ENCODE measurements around the gene BCL11A. TPM values are rescaled to one million over a fixed set of nuclear protein-coding genes. Genes with fewer than 3 reads are reported as not detected.
"Not testable (repeated sequence)": the region's sequence is repeated elsewhere in the genome, so short reads cannot be mapped to it uniquely, and the experiment has no call there.

Gene BCL11A
- total and polyA plus RNA-seq, 2 experiments from 2014 or later, result 3.5 to 8.9 TPM

DNA sequence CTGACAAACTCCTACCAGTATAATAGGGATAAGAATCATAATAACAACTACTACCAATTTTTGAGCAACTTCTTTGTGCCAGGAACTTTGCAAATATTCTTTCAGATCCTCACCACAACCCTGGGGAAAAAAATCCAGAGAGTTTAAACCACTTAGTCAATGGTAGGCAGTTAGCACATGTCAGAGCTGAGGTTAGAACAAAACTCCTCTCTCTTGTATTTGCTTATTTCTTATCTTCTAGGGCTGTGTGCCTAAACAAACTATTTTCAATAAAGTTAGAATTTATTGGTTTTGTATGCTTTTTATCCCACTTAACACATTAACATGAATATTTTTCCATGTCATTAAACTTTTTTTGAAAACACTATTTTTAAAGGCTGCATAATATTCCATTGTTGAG, 127.1 kb downstream of the BCL11A start:
- H3K9me2 ChIP-seq (ENCODE audit: insufficient read depth), result no peaks in the 10 kb centered on the region
- H3K4me3 ChIP-seq, result no peak overlapping the region
- H3K79me2 ChIP-seq (ENCODE audit: insufficient read depth), result no peaks in the 10 kb centered on the region
- no peak for DNase-seq
- H4K20me1 ChIP-seq (ENCODE audit: insufficient read depth), result no peaks in the 10 kb centered on the region
- no peaks in the 10 kb centered on the region for H3K4me1 ChIP-seq (ENCODE audit: insufficient read depth)
- in situ Hi-C loops (cut with MboI), result no loop called here
- no peaks in the 10 kb centered on the region for H3K9me3 ChIP-seq (ENCODE audit: low read depth)
- no peaks in the 10 kb centered on the region for H3F3A ChIP-seq (ENCODE audit: insufficient read depth)
- no peak overlapping the region for H3K9ac ChIP-seq
- no peaks in the 10 kb centered on the region for H3K36me3 ChIP-seq (ENCODE audit: low read depth)
- H3K27ac ChIP-seq, result no peak overlapping the region
- no peak for TF ChIP-seq EZH2phosphoT487 (IDR thresholded peaks at IDR 0.05; ENCODE audit: insufficient read depth, low read depth)
- no peak for TF ChIP-seq EZH2 (IDR thresholded peaks at IDR 0.05; ENCODE audit: insufficient read depth, poor library complexity, severe bottlenecking)
- no peaks in the 10 kb centered on the region; the same call in 1 of the 2 replicates for H3K27me3 ChIP-seq (replicated peaks; ENCODE audit: insufficient read depth)
- no peak overlapping the region for H2AFZ ChIP-seq
- H3K4me2 ChIP-seq (ENCODE audit: unreplicated experiment), result no peak overlapping the region

DNA sequence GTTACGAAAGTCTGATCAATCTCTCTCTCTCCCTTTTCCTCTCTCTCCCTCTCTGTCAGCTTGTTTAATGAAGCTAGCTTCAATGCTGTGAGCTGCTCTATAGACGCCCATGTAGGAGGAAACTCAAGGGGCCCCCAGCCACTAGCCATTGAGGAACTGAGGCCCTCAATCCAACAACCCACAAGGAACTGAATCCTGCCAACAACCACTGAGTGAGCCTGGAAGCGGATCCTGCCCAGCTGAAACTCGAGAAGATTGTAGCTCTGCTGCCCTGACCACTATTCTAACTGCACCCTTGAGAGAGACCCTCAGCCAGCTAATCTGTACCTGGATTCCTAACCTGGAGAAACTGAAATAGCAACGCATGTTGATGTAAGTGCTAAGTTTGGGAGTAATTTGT, 129.2 kb downstream of the BCL11A start:
- H4K20me1 ChIP-seq (ENCODE audit: insufficient read depth), result no peaks in the 10 kb centered on the region
- no peak overlapping the region for H3K4me3 ChIP-seq
- no peaks in the 10 kb centered on the region for H3K4me1 ChIP-seq (ENCODE audit: insufficient read depth)
- no peak for DNase-seq
- 71 to 78% methylated on average over 5 of the region's 5 CpGs for WGBS, 2 experiments (ENCODE audit: low coverage in 1 of 2, low lambda C conversion rate in 2 of 2, missing lambda C conversion rate in 2 of 2)
- no peaks in the 10 kb centered on the region; the same call in 1 of the 2 replicates for H3K27me3 ChIP-seq (replicated peaks; ENCODE audit: insufficient read depth)
- H3K9ac ChIP-seq, result no peak overlapping the region
- TF ChIP-seq EZH2phosphoT487 (IDR thresholded peaks at IDR 0.05; ENCODE audit: insufficient read depth, low read depth), result no peak
- TF ChIP-seq EZH2 (IDR thresholded peaks at IDR 0.05; ENCODE audit: insufficient read depth, poor library complexity, severe bottlenecking), result no peak
- in situ Hi-C loops (cut with MboI), result no loop called here
- no peaks in the 10 kb centered on the region for H3K36me3 ChIP-seq (ENCODE audit: low read depth)
- H3K9me2 ChIP-seq (ENCODE audit: insufficient read depth), result no peaks in the 10 kb centered on the region
- no peak overlapping the region for H2AFZ ChIP-seq
- H3K27ac ChIP-seq, result no peak overlapping the region
- no peaks in the 10 kb centered on the region for H3K79me2 ChIP-seq (ENCODE audit: insufficient read depth)
- no peaks in the 10 kb centered on the region for H3K9me3 ChIP-seq (ENCODE audit: low read depth)
- H3K4me2 ChIP-seq (ENCODE audit: unreplicated experiment), result no peak overlapping the region
- no peaks in the 10 kb centered on the region for H3F3A ChIP-seq (ENCODE audit: insufficient read depth)

DNA sequence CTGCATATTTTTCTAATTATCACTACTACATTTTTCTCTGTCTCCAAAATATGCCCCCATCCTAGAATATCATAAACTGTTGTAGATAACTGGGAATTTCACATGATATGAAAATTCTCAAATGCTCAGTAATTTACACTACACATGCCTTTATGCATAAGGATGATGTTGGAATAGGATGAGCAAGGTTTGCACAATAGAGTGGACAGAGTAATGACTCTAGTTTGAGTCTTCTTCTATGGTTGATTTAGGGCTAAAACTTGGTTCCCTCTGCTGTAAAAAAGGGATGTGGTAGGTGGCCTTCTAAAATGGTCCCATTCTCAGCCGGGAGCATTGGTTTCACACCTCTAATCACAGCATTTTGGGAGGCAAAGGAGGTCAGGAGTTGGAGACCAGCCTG, 129.9 kb downstream of the BCL11A start:
- no peak overlapping the region for H3K4me3 ChIP-seq
- H3K27me3 ChIP-seq (replicated peaks; ENCODE audit: insufficient read depth), result no peaks in the 10 kb centered on the region; the same call in 1 of the 2 replicates
- no peaks in the 10 kb centered on the region for H3F3A ChIP-seq (ENCODE audit: insufficient read depth)
- no peak overlapping the region for H3K27ac ChIP-seq
- no peaks in the 10 kb centered on the region for H3K79me2 ChIP-seq (ENCODE audit: insufficient read depth)
- H3K4me2 ChIP-seq (ENCODE audit: unreplicated experiment), result no peak overlapping the region
- no peaks in the 10 kb centered on the region for H3K9me2 ChIP-seq (ENCODE audit: insufficient read depth)
- no peak for TF ChIP-seq EZH2 (IDR thresholded peaks at IDR 0.05; ENCODE audit: insufficient read depth, poor library complexity, severe bottlenecking)
- TF ChIP-seq EZH2phosphoT487 (IDR thresholded peaks at IDR 0.05; ENCODE audit: insufficient read depth, low read depth), result no peak
- WGBS, 2 experiments (ENCODE audit: low coverage in 1 of 2, low lambda C conversion rate in 2 of 2, missing lambda C conversion rate in 2 of 2), result 6 to 8% methylated on average over 1 of the region's 1 CpG
- H3K9me3 ChIP-seq (ENCODE audit: low read depth), result no peaks in the 10 kb centered on the region
- H3K9ac ChIP-seq, result no peak overlapping the region
- no peaks in the 10 kb centered on the region for H3K4me1 ChIP-seq (ENCODE audit: insufficient read depth)
- DNase-seq, result no peak
- in situ Hi-C loops (cut with MboI), result no loop called here
- H3K36me3 ChIP-seq (ENCODE audit: low read depth), result no peaks in the 10 kb centered on the region
- no peak overlapping the region for H2AFZ ChIP-seq
- H4K20me1 ChIP-seq (ENCODE audit: insufficient read depth), result no peaks in the 10 kb centered on the region

DNA sequence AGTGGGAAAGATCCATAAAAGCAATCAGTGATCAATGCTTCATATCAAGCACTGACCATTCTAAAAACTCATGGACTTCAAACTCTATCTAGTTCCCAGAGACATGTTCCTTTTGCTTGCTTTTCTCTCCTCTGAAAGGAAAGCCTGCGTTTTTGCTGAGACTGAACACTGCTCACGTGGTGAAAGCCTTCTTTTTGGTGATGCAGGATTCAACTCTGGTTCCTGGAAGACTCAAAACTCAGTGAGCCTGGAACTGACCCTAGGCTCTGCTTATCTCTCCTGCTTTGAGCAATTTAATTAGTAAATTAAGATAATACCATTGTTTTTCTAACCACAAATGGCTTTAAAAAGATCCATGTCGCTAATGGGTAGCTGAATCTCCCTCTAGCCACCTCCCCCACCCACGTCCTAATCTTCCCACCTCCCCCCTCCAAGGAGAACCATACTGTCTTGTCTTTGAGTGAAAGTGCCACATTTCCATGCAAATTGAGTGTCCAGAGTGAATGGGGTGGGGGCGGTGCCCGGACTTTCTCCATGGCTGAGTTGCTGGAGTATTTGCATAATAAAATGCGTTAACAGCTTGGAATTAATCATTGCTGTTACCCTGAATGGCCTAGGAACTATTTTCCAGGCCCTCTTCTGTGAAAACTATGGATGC, 130.5 kb downstream of the BCL11A start:
- Histone ChIP-seq H3K9me2 (ENCODE audit: insufficient read depth) (no peaks in the 10 kb centered on the region), H3K4me1 (ENCODE audit: insufficient read depth) (no peaks in the 10 kb centered on the region), H2AFZ (no peak overlapping the region), H3K79me2 (ENCODE audit: insufficient read depth) (no peaks in the 10 kb centered on the region), H3F3A (ENCODE audit: insufficient read depth) (no peaks in the 10 kb centered on the region), H3K9ac (no peak overlapping the region), H3K4me3 (no peak overlapping the region), H3K9me3 (ENCODE audit: low read depth) (no peaks in the 10 kb centered on the region), H3K27me3 (replicated peaks; ENCODE audit: insufficient read depth) (no peaks in the 10 kb centered on the region; the same call in 1 of the 2 replicates), H3K27ac (no peak overlapping the region), H4K20me1 (ENCODE audit: insufficient read depth) (no peaks in the 10 kb centered on the region), H3K36me3 (ENCODE audit: low read depth) (no peaks in the 10 kb centered on the region), H3K4me2 (ENCODE audit: unreplicated experiment) (no peak overlapping the region)
- DNase-seq, result no peak
- WGBS, 2 experiments (ENCODE audit: low coverage in 1 of 2, low lambda C conversion rate in 2 of 2, missing lambda C conversion rate in 2 of 2), result 62 to 72% methylated on average over 7 of the region's 7 CpGs
- TF ChIP-seq EZH2 (IDR thresholded peaks at IDR 0.05; ENCODE audit: insufficient read depth, poor library complexity, severe bottlenecking) (no peak), EZH2phosphoT487 (IDR thresholded peaks at IDR 0.05; ENCODE audit: insufficient read depth, low read depth) (no peak)
- in situ Hi-C loops (cut with MboI), result no loop called here

DNA sequence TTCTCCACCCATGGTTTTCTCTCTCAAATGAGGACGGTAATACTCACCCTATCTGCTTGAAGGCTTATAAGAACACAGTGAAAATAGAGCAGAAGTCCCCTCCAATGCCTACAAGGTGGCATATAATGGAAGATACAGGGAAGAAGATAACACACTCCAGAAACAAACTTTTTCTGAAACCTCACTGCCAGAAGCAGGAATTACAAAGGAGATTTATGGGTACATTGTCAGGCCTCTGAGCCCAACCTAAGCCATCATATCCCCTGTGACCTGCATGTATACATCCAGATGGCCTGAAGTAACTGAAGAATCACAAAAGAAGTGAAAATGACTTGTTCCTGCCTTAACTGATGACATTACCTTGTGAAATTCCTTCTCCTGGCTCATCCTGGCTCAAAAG, 136.2 kb downstream of the BCL11A start:
- H3K9me3 ChIP-seq (ENCODE audit: low read depth); H3K9me2 ChIP-seq (ENCODE audit: insufficient read depth); H3K79me2 ChIP-seq (ENCODE audit: insufficient read depth); H4K20me1 ChIP-seq (ENCODE audit: insufficient read depth); H2AFZ ChIP-seq; H3K36me3 ChIP-seq (ENCODE audit: low read depth); H3K4me1 ChIP-seq (ENCODE audit: insufficient read depth); H3K9ac ChIP-seq; H3K4me3 ChIP-seq; H3K27me3 ChIP-seq (replicated peaks; ENCODE audit: insufficient read depth); in situ Hi-C loops (cut with MboI); H3K27ac ChIP-seq; H3K4me2 ChIP-seq (ENCODE audit: unreplicated experiment); DNase-seq: not testable (repeated sequence)
- peaks cover 17% of the 10 kb centered on the region for H3F3A ChIP-seq (ENCODE audit: insufficient read depth)
- 81 to 95% methylated on average over 1 of the region's 1 CpG for WGBS, 2 experiments (ENCODE audit: low coverage in 1 of 2, low lambda C conversion rate in 2 of 2, missing lambda C conversion rate in 2 of 2)

Measured in GM23248 (cell line).